HG02642 (cell line): ENCODE results near the gene MPZ.

Experiments
- ATAC-seq: cut with Tn5 transposase; IDR thresholded peaks from one replicate; pipeline ENCODE4 v1.9.1; 2021; ENCODE audit warnings: mild to moderate bottlenecking; ENCODE audit not compliant: unreplicated experiment, poor library complexity

Gene MPZ

GRCh38 chr1:161304927-161305866 lies 4.6 kb downstream of the MPZ start:
- ATAC-seq: no peak

- no peak for ATAC-seq
These were observed 9.3 kb downstream of the MPZ start for GRCh38 chr1:161300478-161300877.

- ATAC-seq: no peak
These were observed 10.4 kb downstream of the MPZ start for GRCh38 chr1:161299347-161299746.

GRCh38 chr1:161298116-161298515 lies 11.7 kb downstream of the MPZ start:
- no peak for ATAC-seq

- ATAC-seq: no peak
These were observed 12.4 kb downstream of the MPZ start for GRCh38 chr1:161297415-161297814.

GRCh38 chr1:161290779-161291178 lies 19.0 kb downstream of the MPZ start:
- ATAC-seq: no peak

GRCh38 chr1:161287482-161288054 lies 22.2 kb downstream of the MPZ start:
- no peak for ATAC-seq

- no peak for ATAC-seq
These were observed 24.2 kb downstream of the MPZ start for GRCh38 chr1:161285521-161285920.

GRCh38 chr1:161285113-161285512 lies 24.7 kb downstream of the MPZ start:
- no peak for ATAC-seq

- ATAC-seq: no peak
These were observed 26.8 kb downstream of the MPZ start for GRCh38 chr1:161282991-161283390.

- ATAC-seq: no peak
These were observed 34.9 kb downstream of the MPZ start for GRCh38 chr1:161274874-161275273.

GRCh38 chr1:161273402-161273801 lies 36.4 kb downstream of the MPZ start:
- ATAC-seq: no peak

GRCh38 chr1:161267321-161267720 lies 42.4 kb downstream of the MPZ start:
- ATAC-seq: no peak

GRCh38 chr1:161266836-161267235 lies 42.9 kb downstream of the MPZ start:
- no peak for ATAC-seq

- no peak for ATAC-seq
These were observed 43.6 kb downstream of the MPZ start for GRCh38 chr1:161266202-161266601.

- no peak for ATAC-seq
These were observed 44.5 kb downstream of the MPZ start for GRCh38 chr1:161265305-161265704.

GRCh38 chr1:161261261-161262235 lies 48.2 kb downstream of the MPZ start:
- no peak for ATAC-seq

- ATAC-seq: no peak
These were observed 49.1 kb downstream of the MPZ start for GRCh38 chr1:161260376-161261260.

GRCh38 chr1:161259765-161260164 lies 50.0 kb downstream of the MPZ start:
- ATAC-seq: no peak

- ATAC-seq: no peak
These were observed 50.4 kb downstream of the MPZ start for GRCh38 chr1:161259345-161259702.
